GM21381 (cell line): ENCODE results near the gene WWOX.

Experiments used
- ATAC-seq: cut with Tn5 transposase; IDR thresholded peaks from one replicate; pipeline ENCODE4 v1.9.1; 2021; ENCODE audit warnings: mild to moderate bottlenecking, moderate library complexity; ENCODE audit not compliant: unreplicated experiment

WWOX gene

DNA sequence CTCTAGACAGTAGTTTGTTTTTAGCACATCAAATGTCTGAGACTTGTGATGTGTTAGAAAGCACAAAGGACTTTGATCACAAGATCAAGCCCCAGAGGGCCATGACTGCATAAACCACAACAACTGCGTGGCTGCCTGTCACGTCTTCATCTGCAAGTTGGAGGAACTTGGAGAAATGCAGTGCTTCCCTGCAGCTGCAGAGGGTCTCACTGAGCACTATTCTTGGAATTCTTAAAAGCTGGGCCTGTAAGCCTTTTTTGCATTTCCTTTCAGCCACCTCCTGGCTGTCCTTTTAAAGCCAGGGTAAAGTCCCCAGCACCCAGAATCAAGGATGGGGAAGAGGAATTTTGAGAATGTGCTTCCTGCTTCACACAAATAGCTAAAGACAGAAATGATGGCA lies 1069.8 kb downstream of the WWOX start:
- no peak for ATAC-seq

DNA sequence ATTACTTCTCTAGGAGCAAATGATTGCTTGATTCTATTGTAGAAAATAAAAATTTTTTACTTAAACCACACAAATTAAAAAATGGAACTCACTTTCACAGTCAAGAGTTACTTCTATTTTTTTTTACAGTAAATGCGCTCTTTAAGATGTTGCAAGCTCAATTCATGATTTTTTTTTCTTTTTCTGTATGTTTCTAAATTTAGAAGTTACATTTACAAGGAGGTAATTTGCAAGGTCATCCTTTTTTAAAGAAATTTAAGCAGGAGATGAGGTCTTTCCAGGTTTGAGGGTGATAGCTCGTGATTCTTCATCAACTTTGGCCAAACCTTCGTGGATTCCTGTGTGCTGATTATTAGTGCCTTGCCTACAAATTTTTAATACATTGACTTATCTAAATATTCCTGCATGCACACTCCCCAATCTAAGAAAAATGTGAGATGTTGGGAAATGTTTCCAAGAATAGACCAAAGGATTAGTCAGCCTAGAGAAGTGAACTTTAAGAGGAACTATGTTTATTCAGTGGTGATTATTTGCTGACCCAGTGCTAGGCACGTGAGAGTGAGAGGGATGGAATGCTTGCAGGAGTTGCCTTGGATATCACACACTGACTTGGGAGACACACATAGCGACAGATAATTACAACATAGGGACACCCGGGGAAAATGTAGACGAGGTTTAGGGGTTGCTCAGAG lies 1071.2 kb downstream of the WWOX start:
- no peak for ATAC-seq

- no peak for ATAC-seq
Measured at GRCh38 chr16:79171504-79171903, 1072.0 kb downstream of the WWOX start.

GRCh38 chr16:79171931-79172705 lies 1072.7 kb downstream of the WWOX start:
- ATAC-seq, result no peak

- ATAC-seq, result no peak
Measured at GRCh38 chr16:79172976-79173500, 1073.6 kb downstream of the WWOX start.

DNA sequence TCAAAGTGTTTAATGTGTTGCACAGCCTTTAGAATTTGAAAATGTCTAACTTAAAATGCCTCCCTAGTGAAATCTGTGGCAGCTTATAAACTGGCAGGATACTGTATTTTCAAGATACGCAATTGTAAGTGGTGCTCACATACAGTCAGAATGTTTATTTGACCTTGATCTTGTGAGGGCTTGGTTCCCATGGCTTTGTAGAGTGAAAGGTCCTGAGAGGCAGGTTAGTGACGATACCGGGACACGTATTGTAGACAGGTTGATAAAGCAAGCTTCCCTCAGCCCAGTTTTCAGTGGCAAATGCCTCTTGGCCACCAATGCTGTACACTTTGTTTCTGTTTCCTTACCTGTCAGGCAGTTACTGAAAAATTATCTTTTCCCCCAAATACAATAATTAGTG lies 1074.5 kb downstream of the WWOX start:
- ATAC-seq, result no peak

DNA sequence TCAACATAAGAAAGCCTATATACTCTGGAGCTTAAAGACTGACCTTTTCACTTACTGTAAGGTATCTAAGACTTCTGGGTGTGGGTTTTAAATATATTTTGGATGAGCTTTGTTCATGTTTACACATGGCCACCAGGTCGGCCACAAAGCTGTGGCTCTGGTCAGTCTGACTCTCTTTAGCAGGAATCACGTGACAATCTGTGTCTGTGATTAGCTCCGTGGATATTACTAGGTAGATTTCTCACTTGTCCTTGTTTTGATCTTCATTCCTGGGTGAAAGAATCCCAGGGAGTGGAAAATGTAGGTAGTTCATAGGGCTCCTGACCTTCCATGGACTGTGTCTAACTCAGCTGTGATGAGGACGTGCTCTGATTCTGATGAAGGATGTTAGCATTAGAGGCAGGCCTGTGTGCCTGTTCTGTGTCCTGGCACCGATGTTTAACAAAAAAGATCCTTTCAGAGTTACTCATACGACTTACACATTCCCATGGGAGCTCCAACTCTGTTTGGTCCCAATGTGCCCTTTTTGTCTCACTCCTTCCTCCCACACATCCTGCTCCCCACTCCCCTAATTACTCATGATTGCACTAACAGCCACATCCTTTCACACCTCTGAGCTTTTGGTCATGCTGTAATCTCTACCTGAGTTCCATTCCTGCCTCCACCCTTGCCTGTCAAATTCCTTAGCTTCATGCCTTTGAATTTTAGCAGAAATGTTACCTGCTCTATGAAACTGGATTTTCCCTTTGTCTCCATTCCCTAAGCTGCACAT lies 1076.0 kb downstream of the WWOX start:
- ATAC-seq, result no peak

- ATAC-seq, result no peak
Measured at GRCh38 chr16:79177018-79177417, 1077.6 kb downstream of the WWOX start.

DNA sequence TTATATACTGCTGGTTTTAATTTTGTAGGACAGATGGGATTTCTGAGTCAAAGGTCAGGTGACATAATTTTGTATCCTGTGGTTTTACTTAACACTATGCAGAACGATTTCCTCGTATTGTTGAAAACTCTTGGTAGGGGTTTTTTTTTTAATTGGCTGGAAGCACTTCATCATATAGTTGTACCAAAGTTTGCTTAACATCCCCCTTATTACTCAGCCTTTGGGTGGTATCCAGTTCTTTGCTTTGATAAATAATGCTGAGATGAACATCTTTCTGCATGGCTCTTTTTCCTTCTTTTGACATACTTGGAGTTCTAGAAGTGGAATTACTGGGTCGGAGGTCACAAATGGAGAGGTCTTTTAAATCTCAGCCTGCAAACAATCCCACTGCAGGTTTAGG lies 1082.0 kb downstream of the WWOX start:
- no peak for ATAC-seq

DNA sequence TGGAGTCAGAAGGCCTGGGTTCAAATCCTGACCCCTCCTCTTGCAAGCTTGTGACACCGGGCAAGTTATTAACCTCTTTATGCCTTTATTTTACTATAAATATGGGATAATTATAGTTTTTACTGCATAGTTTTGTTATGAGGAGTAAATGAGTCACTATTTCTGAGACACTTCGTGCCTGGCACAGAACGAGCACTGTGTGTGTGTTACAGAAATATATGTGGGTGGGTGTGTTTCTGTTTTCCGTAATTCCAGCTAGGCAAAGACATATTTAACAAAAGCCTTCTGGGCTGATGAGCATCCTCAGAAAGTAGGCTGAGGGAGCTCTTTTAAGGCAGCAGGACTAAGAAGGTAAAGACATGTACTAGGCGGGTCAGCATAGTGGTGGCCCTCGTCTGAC lies 1083.2 kb downstream of the WWOX start:
- no peak for ATAC-seq

GRCh38 chr16:79183571-79183970 lies 1084.1 kb downstream of the WWOX start:
- no peak for ATAC-seq

DNA sequence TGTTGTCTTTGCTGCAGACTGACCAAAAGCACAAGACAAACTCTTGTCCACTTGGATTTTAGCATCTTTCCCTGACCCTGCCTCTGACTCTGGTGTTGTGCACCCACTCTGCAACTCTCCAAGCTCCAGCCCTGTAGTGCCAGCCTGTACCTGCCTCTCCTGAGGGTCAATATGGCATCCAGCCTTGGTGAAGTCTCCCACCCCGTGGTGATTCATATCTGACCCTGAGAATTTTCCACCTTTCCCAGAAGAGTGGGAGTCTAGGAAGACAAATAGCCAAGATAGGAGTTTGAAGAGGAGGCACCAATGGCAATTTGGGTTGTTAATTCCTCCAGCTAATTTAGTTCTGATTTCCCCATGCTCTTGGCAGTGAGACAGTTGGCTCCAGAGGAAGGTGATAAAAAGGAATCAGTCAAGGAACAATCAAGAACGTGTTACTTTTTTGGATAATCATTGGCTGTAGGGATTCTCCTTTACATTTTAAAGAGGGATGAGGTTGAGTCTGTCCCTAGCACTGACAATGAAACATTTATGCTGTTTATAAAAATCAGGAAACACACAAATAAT lies 1085.1 kb downstream of the WWOX start:
- no peak for ATAC-seq

- no peak for ATAC-seq
Measured at GRCh38 chr16:79185711-79186110, 1086.3 kb downstream of the WWOX start.

GRCh38 chr16:79186196-79186595 lies 1086.7 kb downstream of the WWOX start:
- ATAC-seq, result no peak

- ATAC-seq, result no peak
Measured at GRCh38 chr16:79188115-79188738, 1088.8 kb downstream of the WWOX start.

DNA sequence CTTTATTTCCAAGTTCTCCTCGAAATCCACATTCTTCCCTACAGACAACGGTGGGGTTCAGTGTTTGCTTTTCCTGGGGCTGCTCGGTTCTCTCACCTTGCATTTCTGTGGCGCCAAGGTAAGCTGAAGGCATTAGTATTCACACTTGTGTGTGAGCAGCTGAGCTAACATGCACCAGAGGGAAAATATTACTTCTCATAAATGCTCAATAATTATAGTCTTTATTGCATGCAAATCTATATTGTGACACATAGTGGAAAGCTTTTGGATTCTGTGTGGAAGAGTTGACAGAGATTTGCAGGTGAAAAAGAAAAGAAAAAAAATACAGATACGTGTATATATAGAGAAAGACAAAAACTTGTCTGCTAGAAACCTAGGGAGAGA lies 1089.3 kb downstream of the WWOX start:
- ATAC-seq, result no peak

- no peak for ATAC-seq
Measured at GRCh38 chr16:79190542-79190941, 1091.1 kb downstream of the WWOX start.

GRCh38 chr16:79191933-79192332 lies 1092.5 kb downstream of the WWOX start:
- ATAC-seq, result no peak

GRCh38 chr16:79192904-79193303 lies 1093.5 kb downstream of the WWOX start:
- ATAC-seq, result no peak

DNA sequence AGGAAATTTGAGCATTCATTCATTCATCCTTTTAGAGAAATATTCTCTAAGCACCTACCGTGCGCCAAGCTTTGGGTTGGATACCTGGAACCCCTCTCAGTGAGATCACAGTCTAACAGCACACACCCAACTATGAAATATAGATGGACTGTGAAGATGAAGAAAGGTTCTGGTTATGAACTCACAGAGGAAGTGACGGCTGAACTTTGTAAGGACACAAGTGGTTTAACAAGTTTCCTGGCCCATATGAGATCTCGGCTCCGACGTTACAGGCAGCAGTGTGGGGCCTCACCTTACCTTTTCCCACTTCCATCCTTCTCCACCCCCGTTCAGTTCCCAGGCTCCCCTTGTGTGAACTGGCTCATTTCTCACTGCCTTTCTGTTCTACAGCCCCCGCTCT lies 1094.8 kb downstream of the WWOX start:
- no peak for ATAC-seq

DNA sequence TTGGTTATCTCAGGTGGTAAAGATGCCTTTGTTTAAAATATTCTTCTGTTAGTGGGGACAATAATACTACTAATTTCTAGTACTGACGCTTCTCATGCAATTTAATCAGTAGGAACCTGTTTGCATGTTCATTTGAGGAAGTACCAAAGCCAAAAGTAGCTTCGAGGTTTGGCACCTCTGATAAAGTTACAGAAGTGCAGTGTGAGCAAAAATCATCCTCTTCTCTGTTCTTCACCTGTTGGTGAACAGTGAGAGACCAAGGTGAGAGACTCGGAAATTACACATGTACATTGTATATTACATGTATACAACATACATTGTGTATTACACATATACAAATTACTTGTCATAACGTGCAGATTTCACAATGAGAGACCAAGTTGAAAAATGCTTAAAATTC lies 1096.5 kb downstream of the WWOX start:
- no peak for ATAC-seq
